SK-N-SH (cell line): ENCODE data around the gene FKBP11. TPM values are rescaled to one million over a fixed set of nuclear protein-coding genes. Genes with fewer than 3 reads are reported as not detected.

ENCODE experiments used
- CTCF ChIA-PET: fragments of 300-600, 350-600 bp; formaldehyde crosslinking; extraction: SDS; loops from one replicate; lab custom pipeline; 2021; lab: Yijun Ruan, JAX
- POLR2A ChIA-PET: fragments of 350-600 bp; sonication (Branson Sonifier 250); formaldehyde crosslinking; extraction: SDS; loops from one replicate; lab custom pipeline; 2020; ENCODE audit warnings: antibody characterized with exemption, inconsistent platforms; lab: Yijun Ruan, JAX
- DNase-seq: peaks from one replicate; pipeline ENCODE4 v3.0.0; 2012
- H2AFZ ChIP-seq: fragments of 200-600 bp; sonication (generic); 2 replicates; pipeline ENCODE4 v1.8.1; 2016; ENCODE audit warnings: antibody characterized with exemption, mild to moderate bottlenecking, low read depth
- H3F3A ChIP-seq: fragments of 200-600 bp; sonication (generic); replicated peaks from 2 replicates; pipeline ENCODE3; 2016; ENCODE audit warnings: antibody characterized with exemption, mild to moderate bottlenecking; ENCODE audit not compliant: insufficient read depth
- H3K27ac ChIP-seq, 2 experiments: fragments of 200-500 bp in 1 of 2; fragments of 200-600 bp in 1 of 2; sonication (Bioruptor generic) in 1 of 2; sonication (generic), shearing (Covaris generic) in 1 of 2; 2 replicates each; pipeline versions ENCODE4 v1.5.1 to v1.6.1; 2014 to 2016; ENCODE audit warnings: low read depth in 2 of 2, inconsistent platforms in 1 of 2, low read length in 1 of 2, mild to moderate bottlenecking in 1 of 2, mixed read lengths in 1 of 2
- H3K27me3 ChIP-seq: fragments of 200-600 bp; sonication (generic), shearing (Covaris generic); 2 replicates; pipeline ENCODE4 v1.6.1; 2016; ENCODE audit warnings: mixed run types; ENCODE audit not compliant: insufficient read depth
- H3K36me3 ChIP-seq, 2 experiments: fragments of 200-500 bp in 1 of 2; fragments of 200-600 bp in 1 of 2; sonication (Bioruptor generic) in 1 of 2; sonication (generic) in 1 of 2; replicated peaks in 1 of 2; 2 replicates each; pipeline versions ENCODE3 to v1.5.1; 2014 to 2016; ENCODE audit warnings: low read length in 1 of 2, mild to moderate bottlenecking in 1 of 2; ENCODE audit not compliant: insufficient read depth in 2 of 2, control insufficient read depth in 1 of 2
- H3K4me1 ChIP-seq, 2 experiments: fragments of 200-500 bp in 1 of 2; fragments of 200-600 bp in 1 of 2; sonication (Bioruptor generic) in 1 of 2; sonication (generic), shearing (Covaris generic) in 1 of 2; 2 replicates each; pipeline versions ENCODE4 v1.5.1 to v1.6.1; 2014 to 2016; ENCODE audit warnings: low read depth in 1 of 2, low read length in 1 of 2, mixed run types in 1 of 2; ENCODE audit not compliant: insufficient read depth in 2 of 2, control insufficient read depth in 1 of 2
- H3K4me2 ChIP-seq: fragments of 200-600 bp; sonication (generic), shearing (Covaris generic); 2 replicates; pipeline ENCODE4 v1.6.1; 2017; ENCODE audit warnings: mixed run types
- H3K4me3 ChIP-seq, 2 experiments: fragments of 200-500 bp in 1 of 2; fragments of 200-600 bp in 1 of 2; sonication (Bioruptor generic) in 1 of 2; sonication (generic), shearing (Covaris generic) in 1 of 2; 2 replicates each; pipeline versions ENCODE4 v1.5.1 to v1.8.1; 2014 to 2016; ENCODE audit warnings: low read depth in 2 of 2, inconsistent platforms in 1 of 2, low read length in 1 of 2, mild to moderate bottlenecking in 1 of 2, mixed read lengths in 1 of 2, moderate library complexity in 1 of 2
- H3K79me2 ChIP-seq: fragments of 200-600 bp; sonication (generic); 2 replicates; pipeline ENCODE4 v1.8.1; 2017; ENCODE audit warnings: mild to moderate bottlenecking; ENCODE audit not compliant: insufficient read depth
- H3K9ac ChIP-seq: fragments of 200-600 bp; sonication (generic); 2 replicates; pipeline ENCODE4 v1.6.1; 2017; ENCODE audit warnings: mixed run types
- H3K9me2 ChIP-seq: fragments of 200-600 bp; sonication (generic); 2 replicates; pipeline ENCODE4 v1.6.1; 2017; ENCODE audit warnings: mixed run types
- H3K9me3 ChIP-seq: fragments of 200-600 bp; sonication (generic); 2 replicates; pipeline ENCODE4 v1.6.1; 2017; ENCODE audit warnings: mixed run types, mild to moderate bottlenecking, moderate library complexity
- H4K20me1 ChIP-seq: fragments of 200-600 bp; sonication (generic); 2 replicates; pipeline ENCODE4 v1.6.1; 2017; ENCODE audit warnings: mild to moderate bottlenecking, mixed run types; ENCODE audit not compliant: insufficient read depth
- CHD2 ChIP-seq: fragments of 150-350 bp; IDR thresholded peaks from 2 replicates; pipeline ENCODE4 v1.6.1; 2018; ENCODE audit warnings: low read length; ENCODE audit not compliant: partially characterized antibody
- ELF1 ChIP-seq: IDR thresholded peaks from 2 replicates; pipeline ENCODE4 v1.4.0; 2012
- FOXM1 ChIP-seq: IDR thresholded peaks from 2 replicates; pipeline ENCODE4 v1.4.0; 2012; ENCODE audit warnings: low read depth, mild to moderate bottlenecking
- GABPA ChIP-seq: IDR thresholded peaks from 2 replicates; pipeline ENCODE4 v1.4.0; 2012; ENCODE audit warnings: low read depth, mild to moderate bottlenecking
- GATA2 ChIP-seq: sonication (generic); formaldehyde crosslinking; IDR thresholded peaks from 2 replicates; pipeline ENCODE4 v1.5.0; 2020; ENCODE audit warnings: mild to moderate bottlenecking, missing genetic modification reagents
- JUND ChIP-seq: IDR thresholded peaks from 2 replicates; pipeline ENCODE4 v1.4.0; 2012
- MXI1 ChIP-seq: IDR thresholded peaks from 2 replicates; pipeline ENCODE4 v1.6.1; 2012; ENCODE audit warnings: mild to moderate bottlenecking, low read depth, low read length, improper control_type of control experiment
- NFIC ChIP-seq: IDR thresholded peaks from 2 replicates; pipeline ENCODE4 v1.4.0; 2012; ENCODE audit warnings: borderline replicate concordance
- NRF1 ChIP-seq: IDR thresholded peaks from 2 replicates; pipeline ENCODE4 v1.6.1; 2012; ENCODE audit warnings: low read depth, mild to moderate bottlenecking, low read length
- POLR2AphosphoS5 ChIP-seq: IDR thresholded peaks from 2 replicates; pipeline ENCODE4 v1.6.1; 2012; ENCODE audit warnings: low read depth, low read length
- SIN3A ChIP-seq: IDR thresholded peaks from 2 replicates; pipeline ENCODE4 v1.6.1; 2012; ENCODE audit warnings: low read depth, mild to moderate bottlenecking, low read length, moderate library complexity, borderline replicate concordance
- TAF1 ChIP-seq: IDR thresholded peaks from 2 replicates; pipeline ENCODE4 v1.6.1; 2012; ENCODE audit warnings: low read depth, mild to moderate bottlenecking, low read length, moderate library complexity, borderline replicate concordance
- TEAD4 ChIP-seq: IDR thresholded peaks from 2 replicates; pipeline ENCODE4 v1.4.0; 2012; ENCODE audit warnings: mild to moderate bottlenecking, borderline replicate concordance; ENCODE audit not compliant: insufficient read depth
- WGBS: methylation state at CpG from one replicate; pipeline ENCODE4 v1.1.6; 2017; ENCODE audit warnings: low lambda C conversion rate; 5-methylcytosine and 5-hydroxymethylcytosine counted together
- polyA plus RNA-seq, 3 experiments: library from polyadenylated mRNA; depleted of rRNA; stranded (reverse); fragments of >200 nt; gene quantifications; 2 replicates each; pipeline ENCODE4 v1.2.3, GENCODE V29; 2012
- TF ChIP-seq, protein P1 (sequence below): fragments of 150-350 bp; IDR thresholded peaks from 2 replicates; pipeline ENCODE4 v1.6.1; 2017; ENCODE audit warnings: antibody characterized with exemption, low read length, low read depth, borderline replicate concordance
- TF ChIP-seq, protein P2 (sequence below): IDR thresholded peaks from 2 replicates; pipeline ENCODE4 v1.4.0; 2012; ENCODE audit warnings: low read depth
- TF ChIP-seq, protein P3 (sequence below): IDR thresholded peaks from 2 replicates; pipeline ENCODE4; 2012

The FKBP11 gene
- polyA plus RNA-seq, 1 of the 3 experiments (the other 2 are of a cell fraction), result 28.5 TPM

DNA sequence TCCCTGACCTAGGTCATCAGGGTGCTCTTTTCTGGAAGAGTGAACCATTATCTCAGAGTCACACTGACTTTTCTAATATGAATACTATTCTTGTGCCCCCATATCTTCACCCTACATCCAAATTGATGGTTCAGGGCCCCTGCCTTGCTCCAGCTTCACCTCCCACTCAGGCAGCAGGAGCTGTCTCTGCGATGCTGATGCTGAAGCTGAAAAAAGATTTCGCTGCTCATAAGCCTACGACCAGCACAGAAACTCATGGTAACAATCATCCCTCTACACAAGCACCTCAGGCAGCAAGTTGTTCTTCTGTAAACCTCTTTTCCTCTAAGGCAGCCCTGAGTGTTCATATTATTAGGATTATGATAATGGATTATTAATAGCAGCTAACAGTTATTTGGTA, 28.8 kb upstream of the FKBP11 start:
- peaks cover 7 to 16% of the 10 kb centered on the region in 2 experiments; a peak in 3 of 4 replicates for H3K4me1 ChIP-seq
- H4K20me1 ChIP-seq, result peaks cover 67% of the 10 kb centered on the region
- H3K36me3 ChIP-seq, result peaks cover 35 to 48% of the 10 kb centered on the region in 2 experiments

DNA sequence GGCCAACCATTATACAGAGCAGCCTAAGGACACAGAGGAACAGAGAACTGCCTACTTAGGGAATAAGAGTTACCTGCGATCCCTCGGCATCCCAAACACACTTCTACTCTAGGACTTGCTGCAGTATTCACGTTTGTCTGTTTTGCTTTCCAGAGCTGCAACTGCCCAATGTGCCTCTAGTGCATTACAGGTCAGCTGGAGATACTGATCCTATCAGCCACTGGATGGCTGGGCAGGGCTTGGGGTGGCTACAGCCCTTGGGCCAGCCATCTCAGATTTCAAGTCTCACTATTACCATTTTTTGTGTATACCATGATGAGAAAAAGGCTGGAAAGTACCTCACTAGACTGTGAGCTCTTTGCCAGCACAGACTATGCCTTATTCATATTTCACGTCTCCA, 27.4 kb upstream of the FKBP11 start:
- Histone ChIP-seq H3K9me3 (no peaks in the 10 kb centered on the region), H3K27me3 (no peaks in the 10 kb centered on the region), H3K9ac (no peak overlapping the region), H3K4me2 (no peak overlapping the region), H2AFZ (no peak overlapping the region), H3K27ac (no peak overlapping the region), H3K36me3 (peaks cover 38 to 48% of the 10 kb centered on the region in 2 experiments), H3K79me2 (peaks cover 96% of the 10 kb centered on the region), H3K4me1 (peaks cover 4 to 13% of the 10 kb centered on the region in 2 experiments; a peak in 3 of 4 replicates), H3K9me2 (no peaks in the 10 kb centered on the region), H3F3A (peaks cover 11% of the 10 kb centered on the region), H4K20me1 (peaks cover 80% of the 10 kb centered on the region), H3K4me3 (no peak overlapping the region)
- WGBS, result 95% methylated on average over 4 of the region's 4 CpGs
- POLR2A ChIA-PET, result interaction anchor here (1.3 to 1.6 kb wide), 2 partner anchors 13 to 14 kb away, joined by 3 to 4 read pairs; no protein-coding TSS in a partner anchor
- no peak for DNase-seq
- TF ChIP-seq, protein P1, sequence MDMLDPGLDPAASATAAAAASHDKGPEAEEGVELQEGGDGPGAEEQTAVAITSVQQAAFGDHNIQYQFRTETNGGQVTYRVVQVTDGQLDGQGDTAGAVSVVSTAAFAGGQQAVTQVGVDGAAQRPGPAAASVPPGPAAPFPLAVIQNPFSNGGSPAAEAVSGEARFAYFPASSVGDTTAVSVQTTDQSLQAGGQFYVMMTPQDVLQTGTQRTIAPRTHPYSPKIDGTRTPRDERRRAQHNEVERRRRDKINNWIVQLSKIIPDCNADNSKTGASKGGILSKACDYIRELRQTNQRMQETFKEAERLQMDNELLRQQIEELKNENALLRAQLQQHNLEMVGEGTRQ, result no peak
- TF ChIP-seq TEAD4 (no peak), JUND (no peak), MXI1 (no peak), NFIC (no peak), FOXM1 (no peak), GATA2 (CRISPR knock-in tag) (no peak), NRF1 (no peak), TAF1 (no peak), GABPA (no peak), CHD2 (no peak)
- TF ChIP-seq, protein P2, sequence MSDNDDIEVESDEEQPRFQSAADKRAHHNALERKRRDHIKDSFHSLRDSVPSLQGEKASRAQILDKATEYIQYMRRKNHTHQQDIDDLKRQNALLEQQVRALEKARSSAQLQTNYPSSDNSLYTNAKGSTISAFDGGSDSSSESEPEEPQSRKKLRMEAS, result no peak
- CTCF ChIA-PET, result interaction anchor here (0.7 to 3.7 kb wide), 11 partner anchors 9 to 135 kb away, joined by 3 to 21 read pairs (median 4); partner anchors contain the start of genes DDX23 and WNT1

More for the DNA sequence above, 28.8 kb upstream of the FKBP11 start:
- CTCF ChIA-PET, result interaction anchor here (1.2 to 5.5 kb wide), 5 partner anchors 17 to 101 kb away, joined by 4 to 52 read pairs (median 10); partner anchors contain the start of gene WNT1
- Histone ChIP-seq H3K27ac (no peak overlapping the region), H3K9me3 (no peaks in the 10 kb centered on the region), H3K79me2 (peaks cover 83% of the 10 kb centered on the region), H3K27me3 (no peaks in the 10 kb centered on the region), H2AFZ (no peak overlapping the region), H3K4me3 (no peak overlapping the region), H3K9ac (no peak overlapping the region), H3F3A (peaks cover 11% of the 10 kb centered on the region), H3K4me2 (no peak overlapping the region), H3K9me2 (no peaks in the 10 kb centered on the region)
- TF ChIP-seq CHD2, result no peak
- TF ChIP-seq ELF1, result no peak
- no peak for TF ChIP-seq SIN3A
- TF ChIP-seq, protein P3, sequence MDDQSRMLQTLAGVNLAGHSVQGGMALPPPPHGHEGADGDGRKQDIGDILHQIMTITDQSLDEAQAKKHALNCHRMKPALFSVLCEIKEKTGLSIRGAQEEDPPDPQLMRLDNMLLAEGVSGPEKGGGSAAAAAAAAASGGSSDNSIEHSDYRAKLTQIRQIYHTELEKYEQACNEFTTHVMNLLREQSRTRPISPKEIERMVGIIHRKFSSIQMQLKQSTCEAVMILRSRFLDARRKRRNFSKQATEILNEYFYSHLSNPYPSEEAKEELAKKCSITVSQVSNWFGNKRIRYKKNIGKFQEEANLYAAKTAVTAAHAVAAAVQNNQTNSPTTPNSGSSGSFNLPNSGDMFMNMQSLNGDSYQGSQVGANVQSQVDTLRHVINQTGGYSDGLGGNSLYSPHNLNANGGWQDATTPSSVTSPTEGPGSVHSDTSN, result no peak
- no peak for TF ChIP-seq POLR2AphosphoS5
- POLR2A ChIA-PET, result interaction anchor here (0.6 kb wide), 1 partner anchor 134 kb away, joined by 3 read pairs; no protein-coding TSS in a partner anchor
- DNase-seq, result no peak
- 100% methylated on average over 3 of the region's 3 CpGs for WGBS
